Fibroblast of pulmonary artery (primary cell): ENCODE results near the gene MYL3.
A peak's percentile ranks its signal among the peaks of the same experiment; 100 is the strongest.
"Not testable (repeated sequence)": the region's sequence is repeated elsewhere in the genome, so short reads cannot be mapped to it uniquely, and the experiment has no call there.

ENCODE experiments used
- DNase-seq: peaks from one replicate; pipeline ENCODE4 v3.0.0-alpha.2; 2010; ENCODE audit warnings: low read depth
- H3K4me3 ChIP-seq: replicated peaks from 2 replicates; pipeline ENCODE4 v1.5.1; 2011; ENCODE audit warnings: low read depth, mild to moderate bottlenecking, control low read depth, low read length, moderate library complexity
- TF ChIP-seq, protein P1 (sequence below): IDR thresholded peaks from 2 replicates; pipeline ENCODE4 v1.5.1; 2011; ENCODE audit warnings: mild to moderate bottlenecking, control low read depth, low read length, inconsistent platforms; ENCODE audit errors: missing control alignments

MYL3 gene

DNA sequence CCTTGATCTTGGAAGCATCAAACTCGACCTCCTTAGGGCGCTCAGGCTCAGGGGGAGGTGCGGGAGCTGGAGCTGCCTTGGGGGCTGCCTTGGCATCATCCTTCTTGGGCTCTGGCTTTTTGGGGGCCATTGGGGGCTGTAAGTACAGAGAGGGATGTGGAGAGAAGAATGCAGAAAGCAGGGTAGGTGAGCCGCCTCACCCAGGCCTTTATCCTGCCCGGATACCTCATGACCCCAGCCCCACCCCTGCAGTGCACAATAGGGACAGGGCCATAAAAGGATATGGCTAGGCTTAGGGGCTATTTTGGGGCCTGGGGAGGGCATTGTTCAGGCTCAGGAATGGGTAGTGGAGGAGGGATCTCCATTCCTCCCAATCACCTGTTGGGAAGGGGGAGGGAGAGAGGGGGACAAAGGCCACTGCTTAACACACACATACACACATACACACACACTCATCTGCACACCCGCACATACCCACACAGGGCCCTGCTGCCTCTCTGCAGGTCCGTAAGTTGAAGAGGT is at the start of gene MYL3:
TSS of gene MYL3 (minus strand) at position 184 of the 522 bp plus-strand sequence. CDS start at position 130, 54 bp downstream.
- TF ChIP-seq, protein P1, sequence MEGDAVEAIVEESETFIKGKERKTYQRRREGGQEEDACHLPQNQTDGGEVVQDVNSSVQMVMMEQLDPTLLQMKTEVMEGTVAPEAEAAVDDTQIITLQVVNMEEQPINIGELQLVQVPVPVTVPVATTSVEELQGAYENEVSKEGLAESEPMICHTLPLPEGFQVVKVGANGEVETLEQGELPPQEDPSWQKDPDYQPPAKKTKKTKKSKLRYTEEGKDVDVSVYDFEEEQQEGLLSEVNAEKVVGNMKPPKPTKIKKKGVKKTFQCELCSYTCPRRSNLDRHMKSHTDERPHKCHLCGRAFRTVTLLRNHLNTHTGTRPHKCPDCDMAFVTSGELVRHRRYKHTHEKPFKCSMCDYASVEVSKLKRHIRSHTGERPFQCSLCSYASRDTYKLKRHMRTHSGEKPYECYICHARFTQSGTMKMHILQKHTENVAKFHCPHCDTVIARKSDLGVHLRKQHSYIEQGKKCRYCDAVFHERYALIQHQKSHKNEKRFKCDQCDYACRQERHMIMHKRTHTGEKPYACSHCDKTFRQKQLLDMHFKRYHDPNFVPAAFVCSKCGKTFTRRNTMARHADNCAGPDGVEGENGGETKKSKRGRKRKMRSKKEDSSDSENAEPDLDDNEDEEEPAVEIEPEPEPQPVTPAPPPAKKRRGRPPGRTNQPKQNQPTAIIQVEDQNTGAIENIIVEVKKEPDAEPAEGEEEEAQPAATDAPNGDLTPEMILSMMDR = no peak
- DNase-seq = no peak
- no peak within 1 kb of the TSS for H3K4me3 ChIP-seq

DNA sequence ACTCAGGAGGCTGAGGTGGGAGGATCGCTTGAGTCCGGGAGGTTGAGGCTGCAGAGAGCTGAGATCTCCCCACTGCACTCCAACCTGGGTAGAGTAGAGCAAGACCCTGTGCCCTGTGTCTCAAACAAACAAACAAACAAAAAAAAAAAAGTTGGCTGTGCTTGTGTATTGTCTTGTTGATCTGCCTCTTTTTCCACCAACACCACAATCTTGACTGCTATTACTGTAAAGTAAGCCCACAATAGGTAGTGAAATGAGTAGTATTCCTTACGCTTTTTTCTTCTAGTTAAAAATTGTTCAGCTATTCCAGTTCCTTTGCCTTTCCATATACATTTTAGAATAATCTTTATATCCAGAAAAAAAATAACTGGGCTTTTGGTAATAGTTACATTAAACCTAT is 49.7 kb upstream of the MYL3 start:
- DNase-seq = no peak
- TF ChIP-seq, protein P1 = no peak
- no peak overlapping the region for H3K4me3 ChIP-seq

DNA sequence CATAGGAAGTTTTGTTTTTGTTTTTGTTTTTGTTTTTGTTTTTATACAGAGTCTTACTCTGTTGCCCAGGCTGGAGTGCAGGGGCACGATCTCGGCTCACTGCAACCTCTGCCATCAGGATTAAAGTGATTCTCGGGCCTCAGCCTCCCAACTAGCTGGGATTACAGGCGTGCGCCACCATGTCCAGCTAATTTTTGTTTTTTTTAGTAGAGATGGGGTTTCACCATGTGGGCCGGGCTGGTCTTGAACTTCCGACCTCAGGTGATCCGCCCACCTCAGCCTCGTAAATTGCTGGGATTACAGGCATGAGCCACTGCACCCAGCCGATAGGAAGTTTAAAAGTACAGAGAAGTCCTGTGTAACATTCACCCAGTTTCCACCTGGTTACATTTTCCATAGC is 47.7 kb upstream of the MYL3 start:
- not testable (repeated sequence) for H3K4me3 ChIP-seq, DNase-seq

DNA sequence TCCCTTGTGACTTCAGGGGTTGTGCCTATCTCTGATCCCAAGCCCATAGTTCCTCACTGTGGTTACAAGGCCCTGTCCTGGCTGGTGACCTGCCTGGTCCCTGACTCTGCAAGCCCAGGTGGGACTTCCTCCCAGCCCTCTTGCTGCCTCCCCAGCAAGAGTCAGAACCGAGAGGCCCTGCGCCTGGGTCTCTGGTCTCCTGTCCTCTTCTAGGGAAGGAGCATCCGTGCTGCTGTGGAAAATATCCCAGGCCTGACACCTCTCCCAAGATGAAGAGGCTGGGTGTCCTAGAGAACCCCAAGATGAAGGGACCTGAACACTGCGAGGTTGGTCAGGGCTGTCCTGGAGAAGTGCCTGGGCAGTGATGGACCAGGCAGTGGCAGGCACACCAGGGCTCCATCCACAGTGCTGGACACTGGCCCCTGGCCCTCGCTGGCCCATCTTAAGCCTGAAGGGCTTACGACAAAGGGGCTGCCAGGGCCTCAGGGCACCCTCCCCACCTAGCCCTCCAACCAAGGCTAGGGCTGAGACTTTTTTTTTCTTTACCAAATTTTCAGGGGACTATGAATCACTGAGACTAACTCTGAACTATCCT is 47.0 kb upstream of the MYL3 start:
- no peak for DNase-seq
- no peak overlapping the region for H3K4me3 ChIP-seq
- TF ChIP-seq, protein P1 = no peak

DNA sequence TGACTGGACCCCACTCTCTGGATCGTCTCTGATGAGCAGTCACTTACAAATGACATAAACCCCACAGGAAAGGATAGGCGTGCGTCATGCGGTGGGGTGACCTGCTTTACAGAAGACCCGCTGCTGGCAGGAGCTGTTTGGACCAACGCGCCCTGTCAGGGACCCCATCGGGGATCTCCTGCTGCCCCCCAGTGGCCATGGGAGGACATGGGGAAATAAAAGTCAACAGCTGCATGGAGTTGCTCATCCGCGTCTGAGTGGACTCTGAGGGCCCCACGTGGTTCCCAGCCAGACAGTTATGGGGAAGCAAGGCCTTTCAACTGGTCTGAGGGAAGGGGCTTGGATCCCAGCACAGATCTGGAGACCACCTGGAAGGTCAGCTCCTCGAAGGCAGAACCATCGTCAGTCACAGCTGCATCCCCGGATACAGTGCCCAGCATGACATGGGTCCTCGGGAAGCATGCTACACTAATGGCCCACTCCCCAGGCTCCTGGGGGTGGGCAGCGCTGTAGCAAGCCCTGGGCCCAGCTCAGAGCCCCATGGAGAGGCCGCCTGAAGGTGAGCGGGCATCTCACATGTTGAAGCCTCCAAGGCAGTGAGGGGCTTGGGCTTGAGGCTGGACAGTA is 46.4 kb upstream of the MYL3 start:
- TF ChIP-seq, protein P1 = peak; percentile 89
- peak; percentile 84 for DNase-seq
- no peak overlapping the region for H3K4me3 ChIP-seq

DNA sequence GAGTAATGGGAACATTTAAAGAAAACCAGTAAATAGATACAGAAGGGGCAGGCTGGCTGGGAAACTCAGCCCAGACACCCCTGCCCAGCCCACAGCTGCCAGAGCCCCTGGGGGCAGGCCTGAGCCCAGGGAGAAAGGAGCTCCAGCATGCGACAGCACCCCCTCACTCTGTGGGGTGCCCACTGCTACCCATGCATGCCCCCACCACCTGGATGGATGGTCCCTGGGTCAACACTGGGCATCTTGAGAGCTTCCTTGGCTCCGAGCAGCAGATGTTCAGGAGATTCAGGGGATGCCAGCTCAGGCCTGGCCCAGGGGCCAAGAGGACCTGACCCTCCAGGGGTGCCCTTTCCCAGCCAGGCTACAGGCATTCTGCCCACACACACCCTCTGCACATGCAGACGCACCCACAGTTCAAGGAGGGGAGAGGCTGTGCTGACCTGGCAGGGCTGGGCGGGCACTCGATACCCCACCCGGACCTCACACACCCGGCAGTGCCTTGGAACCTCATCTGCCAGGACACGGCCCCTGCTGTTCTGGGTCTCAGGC is 45.8 kb upstream of the MYL3 start:
- no peak for DNase-seq
- TF ChIP-seq, protein P1 = no peak
- H3K4me3 ChIP-seq = no peak overlapping the region

DNA sequence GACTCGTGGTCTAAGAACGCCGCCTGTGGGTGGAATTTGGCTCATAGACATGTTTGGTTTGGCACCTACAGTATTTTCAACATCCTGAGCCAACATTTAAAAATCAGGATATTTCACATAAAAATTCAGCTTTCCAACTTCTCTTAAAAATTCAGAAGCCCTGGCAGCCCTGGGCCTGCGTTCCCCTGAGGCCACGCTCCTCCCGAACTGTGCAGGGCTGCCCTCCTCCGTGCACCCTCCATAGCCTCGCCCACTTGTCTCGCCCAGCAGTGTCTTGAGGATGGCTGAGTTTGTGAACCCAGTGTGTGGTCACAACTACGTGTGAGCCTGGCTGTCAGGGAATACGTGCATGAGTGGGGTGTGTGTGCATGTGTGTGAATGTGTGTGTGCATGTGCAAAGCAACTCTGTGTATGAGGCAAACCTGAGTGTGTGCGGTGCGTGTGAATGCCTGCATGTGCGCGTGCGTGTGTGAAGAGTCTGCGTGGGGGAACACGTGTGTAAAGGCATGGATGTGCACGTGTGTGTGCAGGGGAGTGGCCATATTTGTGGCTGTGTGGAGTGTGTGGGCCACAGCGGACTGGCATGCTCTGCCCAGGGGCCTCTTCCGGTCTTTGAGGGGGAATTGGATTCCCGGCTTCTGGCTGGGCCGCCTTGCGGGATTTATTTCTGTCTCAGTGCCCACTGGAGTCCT is 45.2 kb upstream of the MYL3 start:
- peak; percentile 86 for DNase-seq
- TF ChIP-seq, protein P1 = peak; percentile 41

More for the DNA sequence above, 45.2 kb upstream of the MYL3 start:
- no peak overlapping the region for H3K4me3 ChIP-seq
